GM12872 (cell line): Measurements from ENCODE around the gene ZBTB5.

ENCODE experiments used
- TF ChIP-seq, protein P1 (sequence below): IDR thresholded peaks from 3 replicates; pipeline ENCODE4 v1.5.1; 2011; ENCODE audit warnings: low read depth, mild to moderate bottlenecking, low read length, moderate library complexity; ENCODE audit not compliant: insufficient read depth

ZBTB5 gene

GRCh38 chr9:37464006-37464405, 1.2 kb downstream of the ZBTB5 start:
- TF ChIP-seq, protein P1, sequence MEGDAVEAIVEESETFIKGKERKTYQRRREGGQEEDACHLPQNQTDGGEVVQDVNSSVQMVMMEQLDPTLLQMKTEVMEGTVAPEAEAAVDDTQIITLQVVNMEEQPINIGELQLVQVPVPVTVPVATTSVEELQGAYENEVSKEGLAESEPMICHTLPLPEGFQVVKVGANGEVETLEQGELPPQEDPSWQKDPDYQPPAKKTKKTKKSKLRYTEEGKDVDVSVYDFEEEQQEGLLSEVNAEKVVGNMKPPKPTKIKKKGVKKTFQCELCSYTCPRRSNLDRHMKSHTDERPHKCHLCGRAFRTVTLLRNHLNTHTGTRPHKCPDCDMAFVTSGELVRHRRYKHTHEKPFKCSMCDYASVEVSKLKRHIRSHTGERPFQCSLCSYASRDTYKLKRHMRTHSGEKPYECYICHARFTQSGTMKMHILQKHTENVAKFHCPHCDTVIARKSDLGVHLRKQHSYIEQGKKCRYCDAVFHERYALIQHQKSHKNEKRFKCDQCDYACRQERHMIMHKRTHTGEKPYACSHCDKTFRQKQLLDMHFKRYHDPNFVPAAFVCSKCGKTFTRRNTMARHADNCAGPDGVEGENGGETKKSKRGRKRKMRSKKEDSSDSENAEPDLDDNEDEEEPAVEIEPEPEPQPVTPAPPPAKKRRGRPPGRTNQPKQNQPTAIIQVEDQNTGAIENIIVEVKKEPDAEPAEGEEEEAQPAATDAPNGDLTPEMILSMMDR: no peak

DNA sequence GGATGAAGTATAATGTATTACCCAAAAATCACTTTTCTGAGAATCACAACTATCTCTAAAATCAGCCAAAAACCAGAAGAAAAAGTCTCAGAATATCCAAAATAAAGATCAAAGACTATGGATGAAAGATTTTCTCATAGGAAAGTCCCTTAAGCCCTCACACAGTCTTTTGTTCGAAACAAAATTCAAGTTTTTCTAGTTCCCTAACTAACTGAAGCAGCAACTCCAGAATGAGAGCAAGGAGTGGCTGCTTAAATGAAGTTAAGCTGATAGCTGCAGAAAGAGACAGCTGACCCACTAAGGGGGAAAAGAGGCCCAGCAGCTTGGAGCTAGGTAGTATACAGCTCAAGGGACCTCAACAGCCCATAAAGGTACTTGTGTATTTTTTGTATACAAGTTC, 8.4 kb downstream of the ZBTB5 start:
- TF ChIP-seq, protein P1: no peak

DNA sequence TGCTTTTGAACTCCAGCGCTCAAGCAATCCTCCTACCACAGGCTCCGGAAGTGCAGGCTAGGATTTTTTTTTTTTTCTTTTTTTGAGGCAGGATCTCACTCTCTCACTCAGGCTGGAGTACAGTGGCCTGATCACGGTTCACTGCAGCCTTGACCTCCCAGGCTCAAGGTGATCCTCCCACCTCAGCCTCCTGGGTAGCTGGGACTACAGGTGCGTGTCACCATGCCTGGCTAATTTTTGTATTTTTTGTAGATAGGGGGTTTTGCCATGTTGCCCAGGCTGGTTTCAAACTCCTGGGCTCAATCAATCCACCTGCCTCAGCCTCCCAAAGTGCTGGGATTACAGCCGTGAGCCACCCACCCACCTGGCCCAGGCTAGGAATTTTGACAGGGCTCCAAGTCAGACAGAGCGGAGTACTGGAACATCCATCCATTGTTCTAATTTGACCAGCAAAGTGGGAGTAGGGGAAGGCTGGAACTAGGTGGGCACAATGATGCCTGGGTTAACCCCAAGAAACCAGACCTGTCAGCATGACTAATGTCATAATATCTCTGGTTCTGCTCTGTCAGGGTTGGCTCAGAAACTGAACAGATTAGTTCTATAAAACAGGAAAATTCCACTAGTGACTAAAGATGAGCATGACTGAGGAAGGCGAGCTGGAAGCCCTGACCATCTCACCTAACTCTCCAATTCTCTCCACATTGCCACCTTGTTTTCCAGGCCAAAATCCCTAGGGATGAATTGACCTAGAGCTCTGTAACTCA, 9.2 kb downstream of the ZBTB5 start:
- TF ChIP-seq, protein P1: no peak

DNA sequence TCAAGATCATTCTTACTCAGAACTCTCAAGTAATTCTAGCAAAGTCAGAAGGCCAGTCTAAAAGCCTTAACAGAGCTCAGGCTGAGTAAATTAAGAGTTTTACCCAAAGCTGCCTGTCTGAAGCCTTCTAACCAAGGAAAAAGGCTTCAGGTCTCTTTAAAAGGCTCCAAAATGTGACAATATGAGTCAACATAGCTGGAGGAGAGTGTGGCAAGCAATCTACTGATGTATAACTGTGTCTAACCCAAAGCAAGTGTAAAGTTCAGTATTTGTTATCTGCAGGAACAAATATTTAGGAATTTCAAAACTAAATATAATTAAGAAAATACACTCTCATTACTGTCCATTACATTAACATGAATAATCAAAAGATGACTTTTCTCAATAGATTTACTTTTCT, 11.0 kb downstream of the ZBTB5 start:
- TF ChIP-seq, protein P1: no peak

- TF ChIP-seq, protein P1: no peak
Observed at GRCh38 chr9:37453827-37454226, 11.4 kb downstream of the ZBTB5 start.

- TF ChIP-seq, protein P1: no peak
Observed at GRCh38 chr9:37452611-37453010, 12.6 kb downstream of the ZBTB5 start.

- TF ChIP-seq, protein P1: no peak
Observed at GRCh38 chr9:37451628-37452027, 13.6 kb downstream of the ZBTB5 start.
